Neural cell (in vitro differentiated cells): ENCODE measurements around the gene DNAH6.

Experiments used
- CTCF ChIP-seq: fragments of 450-650 bp; IDR thresholded peaks from 2 replicates; pipeline ENCODE4 v1.5.1; 2014; ENCODE audit warnings: antibody characterized with exemption, mild to moderate bottlenecking, moderate library complexity; ENCODE audit not compliant: poor library complexity, severe bottlenecking
- EZH2 ChIP-seq: fragments of 200-600, 300-800 bp; shearing (Covaris generic), sonication (generic); IDR thresholded peaks from 2 replicates; pipeline ENCODE4 v1.6.1; 2014; ENCODE audit warnings: antibody characterized with exemption, low read length, borderline replicate concordance, mild to moderate bottlenecking; ENCODE audit not compliant: insufficient read depth, poor library complexity, severe bottlenecking
- RAD21 ChIP-seq: fragments of 450-650 bp; conservative IDR thresholded peaks from 2 replicates; pipeline ENCODE4 v1.6.1; 2014; ENCODE audit warnings: antibody characterized with exemption, mild to moderate bottlenecking, moderate library complexity

GRCh38 chr2:84800194-84800805 is 284.0 kb downstream of the DNAH6 start:
- TF ChIP-seq CTCF: no peak
- TF ChIP-seq RAD21: no peak
- TF ChIP-seq EZH2: no peak
